ENCODE measurements around the gene TRIP13.
"Not testable (repeated sequence)": the region's sequence is repeated elsewhere in the genome, so short reads cannot be mapped to it uniquely, and the experiment has no call there.

Gene TRIP13

DNA sequence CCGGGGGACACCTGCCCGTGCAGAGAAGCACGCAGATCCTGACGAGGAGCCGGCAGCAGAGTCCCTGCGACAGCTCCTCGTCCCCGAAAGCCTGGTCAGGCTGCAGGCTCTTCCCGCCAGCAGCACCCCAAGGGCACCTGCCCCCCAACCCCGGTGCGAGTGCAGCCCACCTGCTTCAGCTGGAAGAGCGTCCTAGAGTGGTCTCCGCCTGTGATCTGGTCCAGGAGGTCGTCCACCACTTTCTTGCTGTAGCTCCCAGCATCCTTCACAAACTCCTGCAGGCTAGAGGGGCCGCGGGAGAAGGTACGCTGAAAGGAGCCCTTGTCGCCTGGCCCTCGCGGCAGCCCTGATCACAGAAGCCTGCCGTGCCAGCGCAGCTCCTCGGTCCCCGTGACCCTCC is 16.8 kb upstream of the TRIP13 start:
- DNase-seq (ENCODE audit: low spot score): no peak

DNA sequence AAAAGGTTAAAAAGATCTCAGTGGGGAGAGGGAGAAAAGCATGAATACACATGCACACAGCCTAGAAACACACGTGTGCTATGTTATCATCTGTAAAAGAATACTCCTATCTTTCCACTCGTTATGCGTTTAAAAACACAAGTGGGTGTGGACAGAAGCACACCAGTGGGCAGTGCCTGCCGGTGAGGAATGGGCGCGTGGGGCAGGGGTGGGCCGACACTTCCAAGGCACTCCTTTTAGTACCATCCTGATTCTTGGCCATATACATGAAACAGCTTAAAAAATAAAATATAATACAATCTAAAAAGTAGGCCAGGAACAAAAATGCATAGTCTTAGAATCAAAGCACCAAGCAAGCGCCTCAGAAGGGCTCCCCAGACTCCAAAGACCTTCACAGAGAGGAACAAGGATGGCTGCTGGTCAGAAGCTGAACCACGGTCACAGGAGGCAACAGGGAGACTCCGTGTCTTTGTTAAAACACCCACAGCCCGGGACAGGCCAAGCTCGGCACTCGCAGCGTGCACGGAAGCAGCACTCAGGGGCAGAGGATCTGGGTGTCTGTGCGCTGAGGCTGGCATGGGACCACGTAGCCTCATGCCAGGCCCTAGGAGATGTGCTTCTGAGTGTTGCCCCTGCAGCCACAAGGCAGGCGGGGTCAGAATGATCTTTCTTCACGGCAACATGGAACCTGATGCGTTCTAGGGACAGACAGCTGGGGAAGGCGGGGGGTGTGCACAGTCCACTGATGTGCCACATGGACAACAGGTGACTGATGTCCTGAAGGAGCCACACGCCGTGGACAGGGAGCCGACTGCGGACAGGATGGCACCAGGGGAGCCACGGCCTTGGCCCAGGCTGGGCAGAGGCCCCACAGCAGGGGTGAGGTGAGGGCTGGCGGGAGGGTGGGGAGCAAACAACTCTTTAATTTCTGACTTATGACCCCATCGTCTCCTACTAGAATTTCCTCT is 16.0 kb upstream of the TRIP13 start:
- no peak for DNase-seq (ENCODE audit: low spot score)

DNA sequence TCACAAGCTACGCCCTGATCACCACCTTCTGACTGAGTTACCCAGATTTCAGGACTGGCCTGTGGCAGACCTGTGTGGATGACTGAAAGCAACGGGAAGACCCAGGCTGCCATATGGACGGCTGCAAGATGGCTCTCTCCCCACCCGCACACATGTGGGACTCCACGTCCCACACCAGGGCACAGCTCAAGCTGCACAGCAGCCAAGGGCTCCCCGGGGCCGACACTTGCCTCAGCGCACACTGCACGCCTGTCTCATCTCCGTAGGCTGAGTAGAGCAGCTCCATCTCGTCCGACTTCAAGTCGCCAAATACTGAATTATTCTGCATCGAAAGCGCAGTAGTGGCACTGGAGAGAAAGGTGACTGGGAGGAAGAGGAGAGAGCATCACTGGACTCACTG is 14.6 kb upstream of the TRIP13 start:
- no peak for DNase-seq (ENCODE audit: low spot score)

DNA sequence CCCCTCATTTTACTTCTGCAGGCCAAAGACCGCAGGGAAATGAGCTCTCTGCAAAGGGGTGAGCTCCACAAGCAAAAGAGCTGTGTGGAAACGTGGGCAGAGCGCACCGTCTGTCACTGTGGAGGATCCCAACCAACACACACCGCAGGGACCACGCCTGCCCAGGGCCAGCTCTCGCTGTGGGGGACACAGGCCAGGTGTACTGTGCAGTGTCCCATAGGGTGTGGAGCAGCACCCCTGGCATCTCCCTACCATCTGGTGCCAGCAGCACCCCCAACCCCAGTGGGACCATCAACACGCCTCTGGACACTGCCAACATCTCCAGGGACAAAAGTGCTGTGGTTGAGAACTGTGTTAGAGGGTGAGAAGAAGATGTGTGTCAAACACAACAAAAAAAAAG is 14.0 kb upstream of the TRIP13 start:
- not testable (repeated sequence) for DNase-seq (ENCODE audit: low spot score)

DNA sequence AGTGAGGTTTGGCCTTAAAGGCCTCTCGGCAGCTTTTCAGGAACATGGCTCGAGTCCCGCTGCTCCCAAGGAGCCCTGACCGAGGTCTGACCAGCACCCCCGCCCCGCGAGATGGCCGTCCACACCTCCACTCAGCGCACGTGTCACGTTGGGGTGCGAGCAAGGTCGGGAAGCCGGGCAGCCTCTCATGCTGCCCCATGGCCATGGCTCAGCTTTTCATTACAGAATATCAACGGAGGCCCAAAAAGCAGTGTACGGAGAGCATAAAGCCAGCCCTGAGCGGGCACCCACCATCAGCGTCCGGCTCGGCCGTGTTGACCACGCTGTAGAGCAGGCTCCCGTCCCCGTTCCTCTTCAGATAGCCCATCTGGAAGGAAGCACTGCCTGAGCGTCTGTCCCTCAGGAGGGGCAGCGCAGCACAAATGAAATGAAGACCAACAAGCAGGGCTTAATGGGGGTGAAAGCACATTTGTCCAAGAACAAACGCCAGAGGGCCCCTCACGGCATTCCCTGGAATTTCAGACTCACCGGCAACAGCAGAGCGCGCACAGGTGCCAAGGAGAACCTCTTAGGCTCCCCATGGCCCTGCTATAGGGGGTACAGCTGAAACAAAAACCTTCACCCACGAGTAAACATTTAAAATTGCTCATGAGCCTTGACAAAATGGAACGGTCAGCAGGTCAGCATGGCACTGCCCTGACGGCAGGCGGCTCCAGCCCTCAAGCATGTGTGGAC is 11.7 kb upstream of the TRIP13 start:
- no peak for DNase-seq (ENCODE audit: low spot score)

DNA sequence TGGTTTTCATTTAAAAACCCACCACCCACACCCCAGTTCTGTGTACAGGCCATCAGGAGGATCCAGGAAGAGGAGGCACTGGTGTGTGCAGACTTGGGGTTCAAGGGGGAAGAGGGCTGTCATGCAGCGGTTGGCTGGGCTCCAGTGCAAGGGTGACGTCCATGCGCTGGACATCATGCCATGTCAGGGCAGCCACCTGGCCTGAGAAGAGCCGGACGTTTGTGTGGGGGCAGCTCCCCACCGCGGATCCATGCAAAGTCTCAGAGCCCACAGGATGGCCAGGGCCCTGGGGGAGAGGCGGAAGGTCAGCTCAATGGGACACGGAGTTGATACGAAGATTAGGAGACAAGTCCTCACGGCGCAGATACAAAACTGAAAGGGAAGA is 11.1 kb upstream of the TRIP13 start:
- no peak for DNase-seq (ENCODE audit: low spot score)

DNA sequence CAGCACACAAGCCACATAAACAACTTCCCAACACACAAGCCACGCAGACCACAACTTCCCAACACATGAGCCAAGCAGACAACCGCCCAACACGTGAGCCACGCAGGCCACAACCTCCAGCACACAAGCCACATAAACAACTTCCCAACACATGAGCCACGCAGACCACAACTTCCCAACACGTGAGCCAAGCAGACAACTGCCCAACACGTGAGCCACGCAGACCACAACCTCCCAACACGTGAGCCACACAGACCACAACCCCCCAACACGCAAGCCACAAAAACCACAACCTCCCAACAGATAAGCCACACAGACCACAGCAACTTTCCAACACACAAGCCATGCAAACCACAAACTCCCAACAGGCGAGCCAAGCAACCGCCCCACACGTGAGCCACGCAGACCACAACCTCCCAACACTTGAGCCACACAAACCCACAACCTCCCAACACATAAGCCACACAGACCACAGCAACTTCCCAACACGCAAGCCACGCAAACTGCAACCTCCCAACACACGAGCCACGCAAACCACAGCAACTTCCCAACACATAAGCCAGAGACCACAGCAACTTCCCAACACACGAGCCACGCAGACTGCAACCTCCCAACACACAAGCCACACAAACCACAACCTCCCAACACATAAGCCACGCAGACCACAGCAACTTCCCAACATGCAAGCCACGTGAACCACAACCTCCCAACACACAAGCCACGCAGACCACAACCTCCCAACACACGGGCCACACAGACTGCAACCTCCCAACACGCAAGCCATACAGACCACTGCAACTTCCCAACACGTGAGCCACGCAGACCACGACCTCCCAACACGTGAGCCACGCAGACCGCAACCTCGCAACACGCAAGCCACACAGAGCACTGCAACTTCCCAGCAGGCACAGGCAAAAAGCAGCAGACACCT is 10.2 kb upstream of the TRIP13 start:
- DNase-seq (ENCODE audit: low spot score): no peak

DNA sequence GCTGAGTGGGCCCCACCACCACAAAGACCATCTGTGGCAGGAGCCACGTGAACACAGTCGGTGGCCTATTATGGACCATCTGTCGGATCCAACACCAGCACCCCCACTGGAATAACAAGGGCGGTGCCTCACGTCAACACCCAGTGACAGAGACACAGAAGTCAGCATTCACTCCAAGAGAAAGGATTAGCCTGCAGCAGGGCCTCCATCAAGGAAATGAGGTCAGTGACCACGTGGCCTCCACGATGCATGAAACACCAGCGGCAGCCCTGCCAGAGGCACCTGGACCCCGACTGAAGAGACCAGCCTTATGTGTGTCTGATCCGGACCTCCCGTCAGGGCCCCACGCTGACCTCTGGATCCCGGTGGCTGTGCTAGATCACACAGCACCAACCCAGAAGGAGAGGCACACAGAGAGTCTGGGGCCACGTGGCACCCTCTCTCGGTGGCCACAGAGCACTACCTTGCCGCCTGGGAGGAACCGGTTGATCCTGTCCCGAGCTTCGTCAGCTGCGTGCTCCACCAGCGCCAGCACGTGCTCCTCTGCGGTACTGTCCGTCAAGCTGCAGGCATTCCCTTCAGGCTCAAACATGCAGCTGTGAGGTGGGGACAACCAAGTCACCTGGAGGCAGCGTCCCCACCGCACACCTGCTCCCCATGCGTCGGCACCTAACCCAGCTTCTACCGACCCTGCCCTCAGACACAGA is 9.1 kb upstream of the TRIP13 start:
- peak; percentile 28 for DNase-seq (ENCODE audit: low spot score)

DNA sequence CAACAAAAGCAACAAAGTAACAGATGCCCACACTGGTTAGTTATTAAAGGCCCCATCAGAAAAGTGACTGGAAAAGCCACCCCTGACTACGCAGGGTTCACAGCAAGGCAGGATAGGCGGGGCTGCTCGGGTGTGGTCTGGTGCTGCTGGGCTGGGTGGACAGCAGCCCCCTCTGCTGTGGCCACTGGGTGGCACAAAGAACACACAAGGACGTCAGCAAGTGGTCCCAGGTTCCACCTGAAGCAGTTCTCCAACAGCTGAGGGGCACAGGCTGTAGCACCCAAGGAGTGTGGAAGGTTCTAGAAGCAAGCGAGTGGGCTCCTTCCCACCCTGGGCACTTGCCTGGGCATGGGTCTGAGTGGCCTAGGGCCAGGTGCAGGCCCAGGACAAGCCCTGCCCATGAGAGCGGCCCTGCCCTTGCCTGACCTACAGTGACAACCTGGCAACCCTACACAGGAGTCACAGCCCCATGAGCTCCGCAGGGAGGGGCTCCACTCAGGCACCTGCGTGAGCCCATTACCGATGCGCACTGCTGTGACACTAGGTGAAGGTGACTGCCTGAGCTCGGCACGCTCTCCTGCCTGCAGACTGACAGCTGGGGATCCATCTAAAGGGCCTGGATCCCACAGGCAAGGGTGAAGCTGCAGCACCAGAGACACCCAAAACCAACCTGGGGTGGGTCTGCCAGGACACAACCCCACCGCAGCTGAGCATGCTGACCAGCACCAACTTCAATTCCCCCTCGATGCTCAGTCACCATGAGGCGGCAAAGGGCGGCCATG is 8.1 kb upstream of the TRIP13 start:
- no peak for DNase-seq (ENCODE audit: low spot score)

DNA sequence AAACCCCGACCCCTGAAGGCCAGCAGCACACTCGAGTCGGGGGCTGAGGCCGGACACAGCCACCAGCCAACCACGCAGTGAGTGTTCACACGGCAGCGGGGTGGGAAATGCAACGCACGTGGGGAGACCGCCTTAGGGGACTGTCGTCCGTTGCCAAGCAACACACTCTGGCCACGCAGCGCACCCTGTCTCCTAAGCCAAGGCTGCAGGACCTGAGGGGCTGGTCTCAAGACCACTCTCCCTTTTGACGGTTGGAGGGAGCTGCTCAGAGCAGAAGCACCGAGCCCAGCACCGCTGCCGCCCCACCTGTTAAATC is 7.6 kb upstream of the TRIP13 start:
- DNase-seq (ENCODE audit: low spot score): no peak

DNA sequence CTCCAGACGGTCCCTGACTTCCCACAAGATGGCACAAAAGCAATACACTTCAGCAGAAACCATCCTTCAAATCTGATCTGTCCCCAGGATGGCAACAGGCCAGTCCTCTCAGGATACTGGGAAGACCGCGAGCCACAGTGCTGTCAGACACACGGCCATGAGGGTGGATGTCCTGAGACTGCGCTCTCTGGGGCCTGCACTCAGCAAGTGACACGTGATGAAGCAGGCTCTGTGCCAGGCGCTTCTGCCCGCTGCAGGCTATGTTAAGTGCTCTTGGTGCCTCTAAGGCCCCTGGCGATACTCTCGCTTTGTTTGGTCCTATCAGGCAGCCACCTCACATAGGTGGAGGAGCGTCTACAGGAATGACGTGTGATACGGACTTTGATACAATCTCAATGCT is 7.2 kb upstream of the TRIP13 start:
- DNase-seq (ENCODE audit: low spot score): peak; percentile 39

DNA sequence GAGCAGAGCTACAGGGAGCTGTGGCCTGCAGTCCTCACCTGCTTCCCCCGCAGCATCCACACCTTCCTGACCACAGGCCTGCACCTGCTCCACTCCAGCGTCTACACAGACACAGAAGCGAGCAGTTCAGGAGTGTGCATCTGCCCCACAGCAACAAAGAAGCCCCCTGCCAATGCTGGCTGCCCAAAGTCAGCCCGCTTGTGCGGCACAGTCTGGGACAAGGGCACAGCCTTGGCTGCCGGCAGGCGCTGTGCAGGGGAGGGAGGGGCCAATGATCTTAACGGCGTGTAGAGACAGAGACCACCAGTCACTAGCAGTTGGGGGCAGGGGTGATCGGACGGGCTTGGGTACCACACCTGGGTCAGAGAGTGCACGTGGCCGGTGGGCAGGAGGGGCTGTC is 6.6 kb upstream of the TRIP13 start:
- no peak for DNase-seq (ENCODE audit: low spot score)

DNA sequence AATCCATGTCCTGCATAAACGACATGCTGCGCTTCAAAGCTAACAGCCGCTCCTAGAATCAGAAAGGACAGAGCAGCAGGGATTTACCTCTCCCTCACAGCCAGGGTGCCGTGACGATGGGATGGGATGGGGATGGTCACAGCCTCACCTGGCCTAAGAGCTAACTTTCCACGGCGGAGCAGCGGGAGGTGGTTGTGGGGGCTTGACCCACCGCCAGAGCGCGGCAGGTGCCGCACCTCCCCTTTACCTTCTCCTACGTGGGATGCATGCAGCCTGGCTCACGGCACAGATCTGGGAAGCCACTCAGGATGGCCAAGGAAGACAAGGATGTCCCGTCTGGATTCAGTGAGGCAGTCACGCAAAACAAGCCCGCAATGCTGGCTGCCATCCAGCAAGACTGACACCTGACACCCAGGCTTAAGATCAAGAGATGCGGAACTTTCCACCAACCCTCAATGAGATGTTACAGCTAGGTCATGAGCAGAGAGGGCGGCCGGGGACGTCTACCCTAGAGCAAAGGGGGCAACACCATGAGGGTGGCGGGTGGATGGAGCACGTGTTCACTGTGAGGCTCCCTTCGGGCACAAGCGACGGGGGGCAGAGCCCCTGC is 5.9 kb upstream of the TRIP13 start:
- no peak for DNase-seq (ENCODE audit: low spot score)

DNA sequence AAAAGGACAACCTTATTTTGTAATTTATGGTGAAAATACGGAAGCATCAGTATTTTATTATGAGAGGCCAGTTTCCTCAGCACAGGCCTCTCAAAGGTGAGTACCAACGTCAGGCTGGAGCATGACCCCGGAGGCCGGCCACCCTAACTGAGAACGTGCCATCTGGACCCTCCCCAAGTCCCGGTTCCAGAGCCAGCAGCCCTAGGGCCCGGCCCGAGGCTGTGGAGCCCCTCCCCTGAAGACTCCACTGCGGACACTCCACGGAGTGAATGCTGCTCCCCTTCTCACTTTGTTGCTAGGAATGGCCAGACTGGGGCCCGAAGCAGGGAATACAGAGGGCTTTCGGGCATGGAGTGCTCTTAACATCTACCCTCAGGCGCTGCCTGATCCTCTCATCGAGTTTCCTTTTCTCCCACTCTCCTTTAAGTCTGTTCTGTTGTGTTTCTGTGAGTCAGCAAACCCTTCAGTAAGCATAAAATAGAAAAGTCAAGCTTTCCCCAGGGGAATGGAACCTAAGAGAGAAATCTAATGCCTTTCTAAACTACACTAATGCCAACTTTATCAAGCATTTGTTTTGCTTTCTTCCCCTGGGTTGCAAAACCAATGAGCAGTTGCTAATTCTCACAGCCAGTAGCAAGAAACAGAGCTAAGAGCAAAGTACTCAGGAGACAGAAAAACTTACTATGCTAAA is 4.6 kb upstream of the TRIP13 start:
- DNase-seq (ENCODE audit: low spot score): no peak

DNA sequence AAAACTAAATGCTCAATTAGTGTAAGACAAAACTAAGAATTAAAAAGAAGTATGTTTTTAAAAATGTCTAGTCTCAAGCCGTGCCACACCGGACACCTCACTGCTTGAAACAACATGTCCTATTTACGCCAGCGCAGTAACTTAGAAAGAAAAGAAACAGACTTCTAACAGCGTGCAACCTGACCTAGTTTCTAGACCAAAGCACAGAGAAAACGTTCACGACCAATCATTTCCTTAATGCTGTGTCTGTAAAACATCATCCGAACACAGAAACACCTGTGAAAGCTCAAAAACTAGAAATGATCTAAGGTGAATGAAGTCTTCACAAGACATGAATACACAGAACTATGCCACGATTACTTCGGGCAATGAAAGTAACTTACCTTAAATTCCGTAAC is 4.0 kb upstream of the TRIP13 start:
- no peak for DNase-seq (ENCODE audit: low spot score)

DNA sequence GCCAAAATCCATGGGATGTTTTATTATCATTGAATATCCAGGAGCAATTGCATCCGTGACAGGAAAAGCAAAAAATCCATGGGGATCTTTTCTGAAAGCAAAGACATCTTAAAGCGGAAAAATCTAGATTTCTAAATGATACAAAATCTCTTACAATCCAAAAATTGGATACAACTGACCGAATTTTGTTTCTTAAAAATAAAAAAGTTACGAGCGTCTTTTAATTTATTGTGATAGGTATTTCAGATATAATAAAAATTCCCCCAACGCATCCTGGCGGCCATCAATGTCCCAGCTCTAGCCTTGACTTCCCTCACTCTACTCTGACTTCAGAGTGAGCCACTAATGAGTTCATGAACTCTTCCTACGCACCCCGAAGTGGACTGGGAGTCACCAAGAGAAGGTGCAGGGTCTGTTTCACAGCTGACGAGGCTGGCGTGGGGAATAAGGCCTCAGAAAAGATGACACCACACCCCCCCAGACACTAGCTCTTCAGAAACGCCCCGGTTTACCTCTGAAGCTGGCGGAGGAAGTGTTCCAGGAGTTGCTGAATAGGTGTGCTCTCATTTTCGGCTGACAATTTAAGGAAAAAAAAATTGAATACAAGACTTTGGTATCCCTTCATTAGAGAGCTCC is 3.5 kb upstream of the TRIP13 start:
- no peak for DNase-seq (ENCODE audit: low spot score)

DNA sequence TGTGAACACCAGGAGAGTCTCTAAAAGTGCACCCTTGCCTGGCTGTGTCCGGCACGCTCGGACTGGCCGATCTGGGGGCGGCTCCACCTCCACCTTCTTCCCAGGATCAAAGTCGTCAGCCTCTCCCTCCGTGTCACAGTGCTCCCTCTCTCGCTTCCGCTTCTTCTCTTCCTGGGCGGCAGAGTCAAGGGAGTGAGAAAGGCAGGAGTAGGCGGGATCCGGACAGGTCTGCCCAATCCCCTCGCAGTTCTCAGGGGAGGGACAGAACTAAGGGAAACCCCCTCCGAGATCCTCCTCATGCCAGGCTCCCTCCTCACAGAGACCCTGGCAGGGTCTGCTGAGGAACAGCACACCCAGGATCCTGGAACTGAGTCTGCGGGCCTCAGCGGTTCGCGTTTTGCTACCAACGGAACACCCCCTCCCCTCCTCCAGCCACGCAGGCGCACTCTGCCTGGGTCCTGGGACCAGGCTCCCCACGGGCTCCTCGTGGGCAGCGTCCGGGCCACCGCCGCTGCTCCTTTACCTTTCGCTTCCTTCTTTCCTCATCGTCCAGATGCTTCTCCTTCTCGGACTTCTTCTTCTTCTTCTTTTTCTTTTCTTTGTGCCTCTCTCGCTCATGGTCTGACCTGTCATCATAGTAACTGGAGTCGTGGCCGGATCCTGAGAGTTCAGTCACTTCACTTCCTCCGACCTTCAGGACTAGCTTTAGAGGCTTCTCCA is 1.4 kb upstream of the TRIP13 start:
- DNase-seq (ENCODE audit: low spot score): no peak

DNA sequence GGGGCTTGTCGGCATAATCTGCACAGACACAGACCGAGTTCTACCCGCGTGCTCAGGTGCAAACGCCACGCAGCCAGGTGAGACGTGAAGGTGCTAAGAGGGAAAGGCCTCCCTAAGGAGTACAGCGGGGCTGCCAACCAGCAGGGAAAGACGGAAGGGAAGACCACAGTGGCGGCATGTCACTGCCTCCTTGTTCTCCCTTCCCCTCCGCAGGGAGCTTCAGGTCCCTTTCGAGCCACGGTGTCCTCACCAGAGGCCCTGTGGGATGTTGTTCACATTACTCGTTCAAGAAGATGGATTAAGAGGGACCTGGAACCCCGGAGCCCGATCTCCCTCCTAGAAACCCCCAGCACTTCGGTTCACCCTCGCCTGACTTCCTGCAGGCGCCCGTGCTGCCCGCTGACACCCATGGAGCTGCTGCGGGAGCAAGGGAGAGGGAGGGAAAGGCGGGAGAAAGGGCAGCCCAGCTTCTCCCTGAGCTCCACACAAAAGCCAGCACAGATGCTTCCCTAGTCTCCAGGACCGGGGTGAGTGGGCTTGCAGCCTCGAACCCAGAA is 769 bp upstream of the TRIP13 start:
- no peak for DNase-seq (ENCODE audit: low spot score)

DNA sequence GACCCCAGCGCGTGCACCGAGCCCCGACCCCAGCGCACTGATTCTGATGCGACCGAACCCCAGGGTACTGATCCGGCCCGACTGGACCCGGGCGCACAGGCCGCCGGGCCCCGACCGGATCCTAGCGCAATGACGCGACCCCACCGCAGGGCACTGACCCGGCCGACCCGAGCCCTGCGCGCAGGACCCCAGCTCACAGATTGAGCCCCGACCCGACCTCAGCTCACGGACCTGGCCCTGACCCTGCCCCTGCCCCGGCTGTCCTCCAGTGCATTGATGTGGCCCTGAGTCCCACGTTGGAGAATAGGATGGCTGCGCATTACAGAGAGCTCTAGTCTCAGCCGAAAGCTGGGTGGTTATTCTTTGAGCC is 438 bp downstream of the TRIP13 start:
- no peak for DNase-seq (ENCODE audit: low spot score)

Data from pons (tissue), 1 donor.